Breast epithelium (tissue), 3 donors: Measurements from ENCODE around the gene CABLES2.

Source experiments
- CTCF ChIP-seq, 3 donors: fragments of 450-650 bp; IDR thresholded peaks; one replicate each; pipeline ENCODE4 v1.5.1; 2016 to 2017; ENCODE audit warnings: antibody characterized with exemption in 3 of 3, mild to moderate bottlenecking in 3 of 3, moderate library complexity in 3 of 3
- POLR2A ChIP-seq: fragments of 450-650 bp; IDR thresholded peaks from one replicate; pipeline ENCODE4 v1.6.1; 2016; ENCODE audit warnings: antibody characterized with exemption, mild to moderate bottlenecking, moderate library complexity
- POLR2AphosphoS5 ChIP-seq, 3 donors: sonication (generic); formaldehyde crosslinking; IDR thresholded peaks; one replicate each; pipeline ENCODE4 v1.6.1; 2017; ENCODE audit warnings: antibody characterized with exemption in 3 of 3

GRCh38 chr20:62371588-62372041, 35.5 kb downstream of the CABLES2 start:
- TF ChIP-seq POLR2A (no peak), CTCF (IDR thresholded peaks at IDR 0.05) (no peak), POLR2AphosphoS5 (IDR thresholded peaks at IDR 0.05) (no peak)
